ENCODE data around the gene EXOC3L2.
"Not testable (repeated sequence)": the region's sequence is repeated elsewhere in the genome, so short reads cannot be mapped to it uniquely, and the experiment has no call there.

EXOC3L2 gene

DNA sequence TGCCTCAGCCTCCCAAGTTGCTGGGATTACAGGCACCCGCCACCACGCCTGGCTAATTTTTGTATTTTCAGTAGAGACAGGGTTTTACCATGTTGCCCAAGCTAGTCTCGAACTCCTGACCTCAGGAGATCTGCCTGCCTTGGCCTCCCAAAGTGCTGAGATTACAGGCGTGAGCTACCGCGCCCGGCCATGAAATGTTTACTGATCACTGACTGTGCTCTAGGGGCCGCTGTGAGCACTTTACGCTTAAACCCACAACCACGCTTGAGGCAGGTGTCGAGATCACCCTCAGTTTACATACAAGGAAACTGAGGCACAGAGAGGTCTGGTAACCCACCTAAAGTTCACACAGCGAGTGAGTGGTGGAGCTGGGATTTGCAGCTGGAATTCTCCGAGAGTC is 24.7 kb upstream of the EXOC3L2 start:
- not testable (repeated sequence) for H3K36me3 ChIP-seq (ENCODE audit: insufficient read depth, low read length); H3K9me3 ChIP-seq (ENCODE audit: control insufficient read depth, insufficient read depth, low read length); H3K9ac ChIP-seq (ENCODE audit: low read depth, low read length); H3K4me1 ChIP-seq (ENCODE audit: insufficient read depth, low read length)

GRCh38 chr19:45267296-45267695 is 22.1 kb upstream of the EXOC3L2 start:
- H3K36me3 ChIP-seq (ENCODE audit: insufficient read depth, low read length) = peaks cover 2% of the 10 kb centered on the region; the same call in 1 of the 2 replicates
- no peak overlapping the region for H3K9ac ChIP-seq (ENCODE audit: low read depth, low read length)
- no peaks in the 10 kb centered on the region for H3K4me1 ChIP-seq (ENCODE audit: insufficient read depth, low read length)
- H3K9me3 ChIP-seq (ENCODE audit: control insufficient read depth, insufficient read depth, low read length) = no peaks in the 10 kb centered on the region

DNA sequence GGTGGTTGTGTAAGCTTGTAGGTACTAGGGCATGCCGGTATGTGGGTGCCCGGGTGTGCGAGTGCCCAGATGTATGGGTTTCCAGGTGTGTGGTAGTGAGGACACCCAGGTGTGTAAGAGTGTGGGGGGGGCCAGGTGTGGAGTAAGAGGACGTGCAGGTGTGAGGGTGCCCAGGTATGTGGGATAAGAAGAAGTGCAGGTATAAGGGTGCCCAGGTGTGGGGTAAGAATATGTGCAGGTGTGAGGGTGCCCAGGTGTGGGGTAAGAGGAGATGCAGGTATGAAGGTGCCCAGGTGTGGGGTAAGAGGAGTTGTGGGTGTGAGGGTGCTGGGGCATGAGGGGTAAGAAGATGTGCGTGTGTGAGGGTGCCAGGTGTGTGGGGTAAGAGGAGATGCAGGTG is 20.2 kb upstream of the EXOC3L2 start:
- peaks cover 2% of the 10 kb centered on the region for H3K36me3 ChIP-seq (ENCODE audit: insufficient read depth, low read length)
- no peaks in the 10 kb centered on the region for H3K9me3 ChIP-seq (ENCODE audit: control insufficient read depth, insufficient read depth, low read length)
- no peak overlapping the region for H3K9ac ChIP-seq (ENCODE audit: low read depth, low read length)
- H3K4me1 ChIP-seq (ENCODE audit: insufficient read depth, low read length) = no peaks in the 10 kb centered on the region

DNA sequence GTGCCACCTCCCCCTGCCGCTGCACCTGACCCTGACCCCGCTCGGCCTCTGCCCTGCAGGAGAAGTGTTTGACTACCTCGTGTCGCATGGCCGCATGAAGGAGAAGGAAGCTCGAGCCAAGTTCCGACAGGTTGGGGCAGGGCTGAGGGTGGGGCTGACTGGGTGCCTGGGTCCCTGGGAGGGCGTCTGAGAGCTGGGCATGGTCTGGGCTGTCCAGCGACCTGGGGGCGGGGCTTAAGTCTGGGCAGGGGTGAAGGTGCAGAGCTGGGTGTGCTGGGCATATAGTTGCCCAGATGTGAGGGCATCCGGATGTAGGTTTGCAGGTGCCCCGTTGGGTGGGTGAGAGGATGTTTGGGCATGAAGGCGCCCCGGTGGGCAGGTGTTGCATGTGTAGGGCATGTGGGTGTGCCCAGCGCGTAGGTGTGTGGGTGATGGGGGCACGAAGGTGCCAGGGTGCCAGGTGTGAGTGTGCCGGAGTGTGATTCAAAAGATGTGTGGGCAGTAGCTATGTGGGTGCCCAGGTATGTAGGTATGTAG is 19.6 kb upstream of the EXOC3L2 start:
- H3K9ac ChIP-seq (ENCODE audit: low read depth, low read length) = no peak overlapping the region
- H3K9me3 ChIP-seq (ENCODE audit: control insufficient read depth, insufficient read depth, low read length) = no peaks in the 10 kb centered on the region
- peaks cover 2% of the 10 kb centered on the region for H3K36me3 ChIP-seq (ENCODE audit: insufficient read depth, low read length)
- no peaks in the 10 kb centered on the region for H3K4me1 ChIP-seq (ENCODE audit: insufficient read depth, low read length)

DNA sequence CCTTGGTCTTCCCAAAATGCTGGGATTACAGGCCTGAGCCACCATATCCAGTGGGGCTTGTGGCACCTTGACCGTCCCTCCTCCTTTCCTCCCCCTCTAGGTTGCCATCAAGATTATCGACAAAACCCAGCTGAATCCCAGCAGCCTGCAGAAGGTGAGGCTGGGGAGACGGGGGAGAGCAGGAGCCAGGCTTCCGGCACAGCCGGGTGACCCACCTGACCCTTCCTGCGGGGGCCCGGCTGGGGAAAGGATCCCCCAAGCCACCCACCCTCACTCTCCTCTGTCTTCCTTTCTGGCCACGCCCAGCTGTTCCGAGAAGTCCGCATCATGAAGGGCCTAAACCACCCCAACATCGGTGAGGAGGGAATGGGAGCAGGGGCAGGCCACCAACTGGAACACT is 17.8 kb upstream of the EXOC3L2 start:
- Histone ChIP-seq H3K36me3 (ENCODE audit: insufficient read depth, low read length) (peaks cover 2% of the 10 kb centered on the region), H3K4me1 (ENCODE audit: insufficient read depth, low read length) (no peaks in the 10 kb centered on the region), H3K9ac (ENCODE audit: low read depth, low read length) (no peak overlapping the region), H3K9me3 (ENCODE audit: control insufficient read depth, insufficient read depth, low read length) (no peaks in the 10 kb centered on the region)

DNA sequence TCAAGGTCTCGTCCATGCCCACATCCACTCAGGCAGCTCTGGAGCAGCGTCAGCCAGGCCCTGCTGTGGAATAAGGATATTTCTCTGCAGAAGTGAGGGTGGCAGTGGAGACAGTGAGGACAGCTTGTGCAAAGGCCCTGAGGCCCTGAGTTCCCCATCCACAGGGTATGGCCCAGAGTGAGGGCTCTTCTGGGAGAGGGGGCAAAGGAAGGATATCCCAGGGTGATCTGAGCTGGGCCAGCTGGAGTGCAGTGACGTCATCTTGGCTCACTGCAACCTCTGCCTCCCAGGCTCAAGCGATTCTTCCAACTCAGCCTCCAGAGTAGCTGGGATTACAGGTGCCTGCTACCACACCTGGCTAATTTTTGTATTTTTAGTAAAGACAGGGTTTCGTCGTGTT is 17.4 kb upstream of the EXOC3L2 start:
- Histone ChIP-seq H3K4me1 (ENCODE audit: insufficient read depth, low read length) (no peaks in the 10 kb centered on the region), H3K9ac (ENCODE audit: low read depth, low read length) (no peak overlapping the region), H3K36me3 (ENCODE audit: insufficient read depth, low read length) (peaks cover 2% of the 10 kb centered on the region), H3K9me3 (ENCODE audit: control insufficient read depth, insufficient read depth, low read length) (no peaks in the 10 kb centered on the region)

GRCh38 chr19:45258862-45259261 is 13.7 kb upstream of the EXOC3L2 start:
- H3K36me3 ChIP-seq (ENCODE audit: insufficient read depth, low read length) = no peaks in the 10 kb centered on the region; the same call in 1 of the 2 replicates
- H3K4me1 ChIP-seq (ENCODE audit: insufficient read depth, low read length) = no peaks in the 10 kb centered on the region
- H3K9ac ChIP-seq (ENCODE audit: low read depth, low read length) = no peak overlapping the region
- H3K9me3 ChIP-seq (ENCODE audit: control insufficient read depth, insufficient read depth, low read length) = no peaks in the 10 kb centered on the region

DNA sequence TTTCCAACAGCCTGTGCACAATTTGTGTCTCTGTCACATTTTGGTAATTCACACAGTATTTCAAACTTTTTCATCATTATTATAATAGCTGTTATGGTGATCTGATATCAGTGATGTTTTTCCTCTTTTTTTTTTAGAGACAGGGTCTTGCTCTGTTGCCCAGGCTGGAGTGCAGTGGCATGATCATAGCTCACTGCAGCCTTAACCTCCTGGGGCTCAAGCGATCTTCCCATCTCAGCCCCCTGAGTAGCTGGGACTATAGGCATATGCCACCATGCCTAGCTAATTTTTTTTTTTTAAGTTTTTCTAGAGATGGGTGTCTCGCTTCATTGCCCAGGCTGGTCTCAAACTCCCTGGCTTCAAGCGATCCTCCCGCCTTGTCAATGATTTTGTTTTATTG is 11.6 kb upstream of the EXOC3L2 start:
- no peaks in the 10 kb centered on the region; the same call in 1 of the 2 replicates for H3K36me3 ChIP-seq (ENCODE audit: insufficient read depth, low read length)
- no peak overlapping the region for H3K9ac ChIP-seq (ENCODE audit: low read depth, low read length)
- no peaks in the 10 kb centered on the region for H3K4me1 ChIP-seq (ENCODE audit: insufficient read depth, low read length)
- no peaks in the 10 kb centered on the region for H3K9me3 ChIP-seq (ENCODE audit: control insufficient read depth, insufficient read depth, low read length)

DNA sequence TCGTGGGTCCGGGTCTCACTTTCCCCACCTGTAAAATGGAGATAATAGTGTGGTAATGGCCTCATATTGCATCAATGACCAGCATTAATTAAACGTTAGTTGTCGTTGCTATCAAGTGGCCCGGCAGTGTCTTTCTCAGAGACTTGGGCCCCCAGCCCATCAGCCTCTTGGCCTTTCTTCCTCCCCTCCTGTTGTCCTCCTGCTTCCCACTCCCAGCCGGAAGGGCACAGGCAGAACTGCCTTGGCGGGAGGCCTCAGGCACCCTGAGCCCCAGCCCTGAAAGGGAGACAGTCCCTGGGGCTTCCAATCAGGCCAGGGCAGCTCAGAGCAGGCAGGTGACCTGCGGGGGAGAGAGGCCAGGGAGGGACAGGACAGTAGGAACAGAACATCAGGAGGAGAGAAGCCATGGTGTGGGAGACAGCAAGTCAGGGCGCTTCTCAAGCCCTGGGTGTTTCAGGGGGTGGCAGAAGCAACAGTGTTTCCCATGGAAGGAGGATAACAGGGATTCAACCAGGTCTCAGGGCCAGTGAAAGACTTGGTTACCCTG is 10.5 kb upstream of the EXOC3L2 start:
- H3K9ac ChIP-seq (ENCODE audit: low read depth, low read length) = no peak overlapping the region

DNA sequence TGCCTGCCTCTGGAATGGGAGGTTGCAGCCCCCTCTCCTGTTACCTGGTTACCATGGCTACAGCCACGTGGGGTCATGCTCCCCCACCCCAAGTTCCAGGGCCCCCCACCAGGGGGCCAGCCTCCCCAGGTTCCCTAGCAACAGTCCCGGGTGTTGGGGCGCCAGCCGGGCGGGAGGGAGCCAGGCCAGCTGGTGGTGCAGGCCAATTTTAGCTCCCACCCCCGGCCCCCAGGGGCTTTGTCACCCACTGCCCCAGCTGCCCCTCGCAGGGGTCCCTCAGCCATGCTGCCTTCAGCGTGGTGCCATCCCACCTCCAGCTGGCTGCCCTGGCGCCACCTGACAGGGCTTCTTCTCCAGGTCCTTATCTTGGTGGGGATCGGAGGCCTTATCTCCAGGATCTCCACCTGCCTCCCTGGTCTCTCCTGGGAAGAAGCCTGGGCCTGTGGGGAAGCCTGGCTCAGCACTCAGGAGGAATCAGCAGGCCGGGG is 8.9 kb upstream of the EXOC3L2 start:
- Histone ChIP-seq H3K9me3 (ENCODE audit: control insufficient read depth, insufficient read depth, low read length) (no peaks in the 10 kb centered on the region), H3K9ac (ENCODE audit: low read depth, low read length) (no peak overlapping the region), H3K36me3 (ENCODE audit: insufficient read depth, low read length) (no peaks in the 10 kb centered on the region), H3K4me1 (ENCODE audit: insufficient read depth, low read length) (no peaks in the 10 kb centered on the region)

More for the DNA sequence above, 10.5 kb upstream of the EXOC3L2 start:
- Histone ChIP-seq H3K9me3 (ENCODE audit: control insufficient read depth, insufficient read depth, low read length) (no peaks in the 10 kb centered on the region), H3K4me1 (ENCODE audit: insufficient read depth, low read length) (no peaks in the 10 kb centered on the region), H3K36me3 (ENCODE audit: insufficient read depth, low read length) (no peaks in the 10 kb centered on the region)

DNA sequence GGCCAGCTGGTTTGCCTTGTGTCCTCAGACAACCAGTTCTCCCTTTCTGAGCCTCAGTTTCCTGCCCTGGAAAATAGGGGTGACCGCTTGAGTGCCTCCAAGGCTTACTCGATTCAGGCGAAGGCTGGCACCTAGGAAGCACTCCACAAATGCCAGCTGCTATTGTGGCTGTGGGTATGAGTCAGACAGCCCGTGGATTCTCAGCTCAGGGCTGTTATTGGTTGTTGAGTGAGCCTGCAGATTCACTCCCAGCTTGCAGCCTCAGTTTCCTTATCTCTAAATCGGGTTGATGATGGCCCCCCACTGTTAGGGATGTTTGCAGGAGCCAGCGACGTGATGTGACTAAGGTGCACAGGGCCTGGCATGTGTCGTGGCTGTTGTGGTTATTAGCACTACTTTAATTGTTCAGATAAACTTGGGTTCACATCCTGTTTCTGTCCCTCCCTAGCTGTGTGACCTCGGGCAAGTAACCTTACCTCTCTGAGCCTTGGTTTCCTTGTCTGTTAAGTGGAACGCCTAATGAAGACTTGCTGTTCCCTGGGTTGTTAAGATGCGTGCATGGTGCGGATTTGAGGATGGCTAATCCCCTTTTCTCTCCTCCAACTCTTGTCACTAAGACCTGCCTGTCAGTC is 8.3 kb upstream of the EXOC3L2 start:
- no peak overlapping the region for H3K9ac ChIP-seq (ENCODE audit: low read depth, low read length)
- no peaks in the 10 kb centered on the region for H3K36me3 ChIP-seq (ENCODE audit: insufficient read depth, low read length)
- H3K9me3 ChIP-seq (ENCODE audit: control insufficient read depth, insufficient read depth, low read length) = no peaks in the 10 kb centered on the region
- H3K4me1 ChIP-seq (ENCODE audit: insufficient read depth, low read length) = no peaks in the 10 kb centered on the region

- Histone ChIP-seq H3K9me3 (ENCODE audit: control insufficient read depth, insufficient read depth, low read length) (no peaks in the 10 kb centered on the region), H3K4me1 (ENCODE audit: insufficient read depth, low read length) (no peaks in the 10 kb centered on the region), H3K36me3 (ENCODE audit: insufficient read depth, low read length) (no peaks in the 10 kb centered on the region), H3K9ac (ENCODE audit: low read depth, low read length) (peak overlapping the region; percentile 73)
Measured at GRCh38 chr19:45251452-45252354, 6.5 kb upstream of the EXOC3L2 start.

DNA sequence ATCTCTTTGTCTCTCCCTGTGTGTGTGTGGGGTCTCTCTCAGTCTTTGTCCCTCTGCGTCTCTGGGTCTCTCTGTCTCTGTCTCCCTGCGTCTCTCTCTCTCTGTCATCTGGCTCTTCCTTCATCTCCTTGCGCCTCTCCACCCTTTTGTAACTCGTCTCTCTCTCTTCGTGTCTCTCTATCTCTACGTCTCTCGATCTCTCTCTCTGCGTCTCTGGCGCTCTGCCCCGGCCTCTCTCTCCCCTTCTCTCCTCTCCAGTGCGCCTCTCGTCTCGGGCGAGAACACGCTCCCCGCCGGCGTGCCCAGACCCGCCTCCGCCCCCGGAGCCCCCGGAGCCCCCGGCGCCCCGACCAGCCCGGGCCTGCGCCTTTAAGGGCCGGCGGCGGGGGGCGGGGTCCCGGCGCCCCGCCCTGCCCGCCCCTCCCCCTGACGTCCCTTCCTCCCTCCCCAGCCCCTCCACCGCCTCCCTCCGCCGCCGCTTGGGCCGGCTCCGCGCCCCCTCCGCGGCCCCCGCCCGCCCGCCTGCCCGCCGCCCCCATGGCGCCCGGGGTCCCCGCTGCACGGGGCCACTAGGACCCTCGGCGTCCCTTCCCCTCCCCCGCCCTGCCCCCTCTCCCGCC is 5.7 kb upstream of the EXOC3L2 start, which contains the start of gene MARK4:
Gene MARK4, plus strand, starts transcription at position 440 of the 620 bp plus-strand sequence. CDS start 318 bp downstream, outside the sequence.
- Histone ChIP-seq H3K4me1 (ENCODE audit: insufficient read depth, low read length) (no peaks in the 10 kb centered on the region; the same call in 1 of the 2 replicates), H3K36me3 (ENCODE audit: insufficient read depth, low read length) (no peaks in the 10 kb centered on the region), H3K9me3 (ENCODE audit: control insufficient read depth, insufficient read depth, low read length) (no peaks in the 10 kb centered on the region), H3K9ac (ENCODE audit: low read depth, low read length) (peak within 1 kb of the TSS; percentile 73)

Data from ES-I3 (cell line).